SK-N-SH treated with all-trans-retinoic acid at 6 μM for 48 hours (cell line): Measurements from ENCODE around the gene TMED7.

Experiments used
- ATAC-seq: fragments of 200-7000 bp; cut with Tn5 transposase; 3 replicates; pipeline ENCODE4 v1.9.1; 2020; ENCODE audit warnings: mild to moderate bottlenecking, moderate library complexity
- ARNTL ChIP-seq: fragments of 450-650 bp; formaldehyde crosslinking; IDR thresholded peaks from 2 replicates; pipeline ENCODE4 v1.5.0; 2020; ENCODE audit warnings: low read depth, mild to moderate bottlenecking, moderate library complexity, borderline replicate concordance
- BACH2 ChIP-seq: fragments of 250-450 bp; sonication (Bioruptor Pico); IDR thresholded peaks from 2 replicates; pipeline ENCODE4 v1.9.0; 2021; ENCODE audit warnings: mild to moderate bottlenecking, borderline replicate concordance
- CSDC2 ChIP-seq: fragments of 250-450 bp; sonication (Bioruptor Pico); IDR thresholded peaks from 2 replicates; pipeline ENCODE4 v1.5.0; 2020; ENCODE audit warnings: mild to moderate bottlenecking, moderate library complexity
- ESRRG ChIP-seq: fragments of 250-450 bp; sonication (Bioruptor Pico); IDR thresholded peaks from 2 replicates; pipeline ENCODE4 v1.6.1; 2021; ENCODE audit warnings: mild to moderate bottlenecking
- ISL1 ChIP-seq: fragments of 250-450 bp; sonication (Bioruptor Pico); IDR thresholded peaks from 2 replicates; pipeline ENCODE4 v2.1.2; 2022; ENCODE audit warnings: mild to moderate bottlenecking, moderate library complexity
- OSR1 ChIP-seq: fragments of 250-450 bp; sonication (Bioruptor Pico); IDR thresholded peaks from 2 replicates; pipeline ENCODE4 v1.8.0; 2022; ENCODE audit warnings: moderate library complexity, mild to moderate bottlenecking, inconsistent platforms
- RARB ChIP-seq: fragments of 250-450 bp; sonication (Bioruptor Pico); IDR thresholded peaks from 2 replicates; pipeline ENCODE4 v1.8.0; 2021; ENCODE audit warnings: mild to moderate bottlenecking, moderate library complexity
- SNAI2 ChIP-seq: fragments of 250-450 bp; sonication (Bioruptor Pico); IDR thresholded peaks from 2 replicates; pipeline ENCODE4 v1.5.0; 2020; ENCODE audit warnings: mild to moderate bottlenecking, moderate library complexity
- TCF4 ChIP-seq: fragments of 250-450 bp; sonication (Bioruptor Pico); IDR thresholded peaks from 2 replicates; pipeline ENCODE4 v1.8.0; 2021; ENCODE audit warnings: mild to moderate bottlenecking, moderate library complexity, borderline replicate concordance
- TOX ChIP-seq: fragments of 250-450 bp; sonication (Bioruptor Pico); IDR thresholded peaks from 2 replicates; pipeline ENCODE4 v1.8.0; 2021; ENCODE audit warnings: mild to moderate bottlenecking, moderate library complexity, borderline replicate concordance
- ZC3H10 ChIP-seq: fragments of 250-450 bp; sonication (Bioruptor Pico); IDR thresholded peaks from 2 replicates; pipeline ENCODE4 v1.5.1; 2021; ENCODE audit warnings: mild to moderate bottlenecking, moderate library complexity
- ZFP3 ChIP-seq: fragments of 250-450 bp; sonication (Bioruptor Pico); IDR thresholded peaks from 2 replicates; pipeline ENCODE4 v1.5.0; 2020; ENCODE audit warnings: mild to moderate bottlenecking, moderate library complexity
- ZFP30 ChIP-seq: fragments of 450-650 bp; formaldehyde crosslinking; IDR thresholded peaks from 2 replicates; pipeline ENCODE4 v1.5.0; 2022; ENCODE audit warnings: mild to moderate bottlenecking, moderate library complexity
- ZNF565 ChIP-seq: fragments of 450-650 bp; formaldehyde crosslinking; conservative IDR thresholded peaks from 2 replicates; pipeline ENCODE4 v1.5.0; 2020; ENCODE audit warnings: low read depth, mild to moderate bottlenecking, moderate library complexity
- ZNF70 ChIP-seq: fragments of 450-650 bp; formaldehyde crosslinking; IDR thresholded peaks from 2 replicates; pipeline ENCODE4 v1.5.0; 2020; ENCODE audit warnings: mild to moderate bottlenecking, moderate library complexity
- ZNF8 ChIP-seq: fragments of 450-650 bp; formaldehyde crosslinking; IDR thresholded peaks from 2 replicates; pipeline ENCODE4 v1.5.0; 2020; ENCODE audit warnings: mild to moderate bottlenecking, moderate library complexity
- TF ChIP-seq, protein P1 (sequence below): fragments of 250-450 bp; sonication (Bioruptor Pico); IDR thresholded peaks from 2 replicates; pipeline ENCODE4 v1.8.0; 2020; ENCODE audit warnings: mild to moderate bottlenecking, moderate library complexity, borderline replicate concordance
- TF ChIP-seq, protein P2 (sequence below): fragments of 250-450 bp; sonication (Bioruptor Pico); IDR thresholded peaks from 2 replicates; pipeline ENCODE4 v1.5.1; 2020; ENCODE audit warnings: low read depth, mild to moderate bottlenecking, moderate library complexity
- TF ChIP-seq, protein P3 (sequence below): fragments of 250-450 bp; sonication (Bioruptor Pico); IDR thresholded peaks from 2 replicates; pipeline ENCODE4 v1.5.1; 2021; ENCODE audit warnings: mild to moderate bottlenecking, moderate library complexity
- TF ChIP-seq, protein P4 (sequence below): fragments of 250-450 bp; sonication (Bioruptor Pico); IDR thresholded peaks from 2 replicates; pipeline ENCODE4 v1.5.0; 2020; ENCODE audit warnings: mild to moderate bottlenecking, moderate library complexity
- TF ChIP-seq, protein P5 (sequence below): fragments of 250-450 bp; sonication (Bioruptor Pico); IDR thresholded peaks from 2 replicates; pipeline ENCODE4 v1.8.0; 2021; ENCODE audit warnings: low read depth, mild to moderate bottlenecking, moderate library complexity, borderline replicate concordance

Gene TMED7

DNA sequence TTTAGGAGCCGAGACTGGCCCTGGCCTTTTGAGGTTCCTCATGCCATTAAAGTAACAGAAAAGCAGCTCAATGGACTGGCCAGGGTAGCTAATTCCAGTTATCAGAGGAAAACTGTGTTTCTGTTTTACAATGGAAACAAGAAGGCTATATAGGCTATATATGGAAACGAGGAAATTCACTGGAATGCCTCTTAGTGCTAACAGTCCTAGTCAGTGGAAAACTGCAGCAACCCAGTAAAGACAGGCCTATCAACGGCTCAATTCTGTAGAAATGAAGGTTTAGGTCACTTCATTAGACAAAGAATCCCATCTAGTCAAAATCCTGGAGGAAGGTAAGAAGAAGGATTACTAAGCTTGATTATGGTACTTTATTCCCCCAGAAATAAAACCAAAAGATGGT, 20.4 kb downstream of the TMED7 start:
- TF ChIP-seq ZNF70 (CRISPR knock-in tag), result no peak
- TF ChIP-seq ISL1 (CRISPR knock-in tag), result no peak
- no peak for TF ChIP-seq TCF4 (CRISPR knock-in tag)
- TF ChIP-seq ZNF565 (CRISPR knock-in tag), result no peak
- no peak for TF ChIP-seq ZFP3
- TF ChIP-seq, protein P1, sequence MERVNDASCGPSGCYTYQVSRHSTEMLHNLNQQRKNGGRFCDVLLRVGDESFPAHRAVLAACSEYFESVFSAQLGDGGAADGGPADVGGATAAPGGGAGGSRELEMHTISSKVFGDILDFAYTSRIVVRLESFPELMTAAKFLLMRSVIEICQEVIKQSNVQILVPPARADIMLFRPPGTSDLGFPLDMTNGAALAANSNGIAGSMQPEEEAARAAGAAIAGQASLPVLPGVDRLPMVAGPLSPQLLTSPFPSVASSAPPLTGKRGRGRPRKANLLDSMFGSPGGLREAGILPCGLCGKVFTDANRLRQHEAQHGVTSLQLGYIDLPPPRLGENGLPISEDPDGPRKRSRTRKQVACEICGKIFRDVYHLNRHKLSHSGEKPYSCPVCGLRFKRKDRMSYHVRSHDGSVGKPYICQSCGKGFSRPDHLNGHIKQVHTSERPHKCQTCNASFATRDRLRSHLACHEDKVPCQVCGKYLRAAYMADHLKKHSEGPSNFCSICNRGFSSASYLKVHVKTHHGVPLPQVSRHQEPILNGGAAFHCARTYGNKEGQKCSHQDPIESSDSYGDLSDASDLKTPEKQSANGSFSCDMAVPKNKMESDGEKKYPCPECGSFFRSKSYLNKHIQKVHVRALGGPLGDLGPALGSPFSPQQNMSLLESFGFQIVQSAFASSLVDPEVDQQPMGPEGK (CRISPR knock-in tag), result no peak
- TF ChIP-seq ZNF8, result no peak
- TF ChIP-seq CSDC2 (CRISPR knock-in tag), result no peak
- no peak for TF ChIP-seq SNAI2 (CRISPR knock-in tag)
- ATAC-seq, result no peak

DNA sequence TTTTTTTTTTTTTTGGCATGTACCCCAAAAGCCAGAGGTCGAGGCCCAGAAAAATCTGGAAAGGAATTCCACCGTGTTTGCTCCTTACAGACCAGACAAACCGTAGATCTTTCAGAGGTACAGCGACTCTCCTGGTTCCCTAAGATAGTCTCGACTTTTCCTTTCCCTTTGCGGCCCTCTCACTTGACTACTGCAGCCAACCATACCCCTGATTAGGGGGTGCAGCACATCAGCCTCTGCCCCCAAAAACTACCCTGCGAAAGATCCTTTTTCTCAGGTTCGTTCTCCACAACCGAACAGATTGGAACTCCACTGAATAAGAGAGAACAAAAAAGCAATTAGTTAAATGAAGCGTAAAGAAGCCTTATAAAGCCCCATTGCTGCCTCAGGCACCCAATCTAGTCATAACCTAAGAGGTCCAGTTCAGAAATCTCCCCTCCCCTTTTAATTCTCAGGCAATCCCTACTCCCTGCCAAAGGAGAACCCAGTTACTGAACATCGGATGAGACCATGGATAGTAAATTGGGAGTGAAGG, 23.2 kb downstream of the TMED7 start:
- TF ChIP-seq ZNF565 (CRISPR knock-in tag) (no peak), TCF4 (CRISPR knock-in tag) (no peak), ZC3H10 (no peak), TOX (CRISPR knock-in tag) (no peak), BACH2 (CRISPR knock-in tag) (no peak), ESRRG (CRISPR knock-in tag) (no peak), CSDC2 (CRISPR knock-in tag) (no peak), SNAI2 (CRISPR knock-in tag) (no peak), ZNF70 (CRISPR knock-in tag) (no peak), ZNF8 (no peak), ISL1 (CRISPR knock-in tag) (no peak), ARNTL (CRISPR knock-in tag) (no peak), ZFP30 (no peak), RARB (CRISPR knock-in tag) (no peak), OSR1 (CRISPR knock-in tag) (no peak)
- TF ChIP-seq, protein P1 (CRISPR knock-in tag), result no peak
- TF ChIP-seq, protein P2, sequence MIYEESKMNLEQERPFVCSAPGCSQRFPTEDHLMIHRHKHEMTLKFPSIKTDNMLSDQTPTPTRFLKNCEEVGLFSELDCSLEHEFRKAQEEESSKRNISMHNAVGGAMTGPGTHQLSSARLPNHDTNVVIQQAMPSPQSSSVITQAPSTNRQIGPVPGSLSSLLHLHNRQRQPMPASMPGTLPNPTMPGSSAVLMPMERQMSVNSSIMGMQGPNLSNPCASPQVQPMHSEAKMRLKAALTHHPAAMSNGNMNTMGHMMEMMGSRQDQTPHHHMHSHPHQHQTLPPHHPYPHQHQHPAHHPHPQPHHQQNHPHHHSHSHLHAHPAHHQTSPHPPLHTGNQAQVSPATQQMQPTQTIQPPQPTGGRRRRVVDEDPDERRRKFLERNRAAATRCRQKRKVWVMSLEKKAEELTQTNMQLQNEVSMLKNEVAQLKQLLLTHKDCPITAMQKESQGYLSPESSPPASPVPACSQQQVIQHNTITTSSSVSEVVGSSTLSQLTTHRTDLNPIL, result no peak
- TF ChIP-seq, protein P3, sequence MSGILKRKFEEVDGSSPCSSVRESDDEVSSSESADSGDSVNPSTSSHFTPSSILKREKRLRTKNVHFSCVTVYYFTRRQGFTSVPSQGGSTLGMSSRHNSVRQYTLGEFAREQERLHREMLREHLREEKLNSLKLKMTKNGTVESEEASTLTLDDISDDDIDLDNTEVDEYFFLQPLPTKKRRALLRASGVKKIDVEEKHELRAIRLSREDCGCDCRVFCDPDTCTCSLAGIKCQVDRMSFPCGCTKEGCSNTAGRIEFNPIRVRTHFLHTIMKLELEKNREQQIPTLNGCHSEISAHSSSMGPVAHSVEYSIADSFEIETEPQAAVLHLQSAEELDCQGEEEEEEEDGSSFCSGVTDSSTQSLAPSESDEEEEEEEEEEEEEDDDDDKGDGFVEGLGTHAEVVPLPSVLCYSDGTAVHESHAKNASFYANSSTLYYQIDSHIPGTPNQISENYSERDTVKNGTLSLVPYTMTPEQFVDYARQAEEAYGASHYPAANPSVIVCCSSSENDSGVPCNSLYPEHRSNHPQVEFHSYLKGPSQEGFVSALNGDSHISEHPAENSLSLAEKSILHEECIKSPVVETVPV (CRISPR knock-in tag), result no peak
- TF ChIP-seq, protein P4, sequence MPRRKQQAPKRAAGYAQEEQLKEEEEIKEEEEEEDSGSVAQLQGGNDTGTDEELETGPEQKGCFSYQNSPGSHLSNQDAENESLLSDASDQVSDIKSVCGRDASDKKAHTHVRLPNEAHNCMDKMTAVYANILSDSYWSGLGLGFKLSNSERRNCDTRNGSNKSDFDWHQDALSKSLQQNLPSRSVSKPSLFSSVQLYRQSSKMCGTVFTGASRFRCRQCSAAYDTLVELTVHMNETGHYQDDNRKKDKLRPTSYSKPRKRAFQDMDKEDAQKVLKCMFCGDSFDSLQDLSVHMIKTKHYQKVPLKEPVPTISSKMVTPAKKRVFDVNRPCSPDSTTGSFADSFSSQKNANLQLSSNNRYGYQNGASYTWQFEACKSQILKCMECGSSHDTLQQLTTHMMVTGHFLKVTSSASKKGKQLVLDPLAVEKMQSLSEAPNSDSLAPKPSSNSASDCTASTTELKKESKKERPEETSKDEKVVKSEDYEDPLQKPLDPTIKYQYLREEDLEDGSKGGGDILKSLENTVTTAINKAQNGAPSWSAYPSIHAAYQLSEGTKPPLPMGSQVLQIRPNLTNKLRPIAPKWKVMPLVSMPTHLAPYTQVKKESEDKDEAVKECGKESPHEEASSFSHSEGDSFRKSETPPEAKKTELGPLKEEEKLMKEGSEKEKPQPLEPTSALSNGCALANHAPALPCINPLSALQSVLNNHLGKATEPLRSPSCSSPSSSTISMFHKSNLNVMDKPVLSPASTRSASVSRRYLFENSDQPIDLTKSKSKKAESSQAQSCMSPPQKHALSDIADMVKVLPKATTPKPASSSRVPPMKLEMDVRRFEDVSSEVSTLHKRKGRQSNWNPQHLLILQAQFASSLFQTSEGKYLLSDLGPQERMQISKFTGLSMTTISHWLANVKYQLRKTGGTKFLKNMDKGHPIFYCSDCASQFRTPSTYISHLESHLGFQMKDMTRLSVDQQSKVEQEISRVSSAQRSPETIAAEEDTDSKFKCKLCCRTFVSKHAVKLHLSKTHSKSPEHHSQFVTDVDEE, result no peak
- TF ChIP-seq, protein P5, sequence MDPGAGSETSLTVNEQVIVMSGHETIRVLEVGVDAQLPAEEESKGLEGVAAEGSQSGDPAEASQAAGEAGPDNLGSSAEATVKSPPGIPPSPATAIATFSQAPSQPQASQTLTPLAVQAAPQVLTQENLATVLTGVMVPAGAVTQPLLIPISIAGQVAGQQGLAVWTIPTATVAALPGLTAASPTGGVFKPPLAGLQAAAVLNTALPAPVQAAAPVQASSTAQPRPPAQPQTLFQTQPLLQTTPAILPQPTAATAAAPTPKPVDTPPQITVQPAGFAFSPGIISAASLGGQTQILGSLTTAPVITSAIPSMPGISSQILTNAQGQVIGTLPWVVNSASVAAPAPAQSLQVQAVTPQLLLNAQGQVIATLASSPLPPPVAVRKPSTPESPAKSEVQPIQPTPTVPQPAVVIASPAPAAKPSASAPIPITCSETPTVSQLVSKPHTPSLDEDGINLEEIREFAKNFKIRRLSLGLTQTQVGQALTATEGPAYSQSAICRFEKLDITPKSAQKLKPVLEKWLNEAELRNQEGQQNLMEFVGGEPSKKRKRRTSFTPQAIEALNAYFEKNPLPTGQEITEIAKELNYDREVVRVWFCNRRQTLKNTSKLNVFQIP (CRISPR knock-in tag), result no peak
- TF ChIP-seq, all 23 proteins: peak for 0
- no peak for ATAC-seq
